NCI-H774 (cell line): ENCODE measurements around the gene TFCP2.
"Not testable (repeated sequence)": the region's sequence is repeated elsewhere in the genome, so short reads cannot be mapped to it uniquely, and the experiment has no call there.

Experiments used
- DNase-seq: peaks from one replicate; lab custom pipeline; 2025; lab: John Stamatoyannopoulos, UW

Gene TFCP2, protein sequence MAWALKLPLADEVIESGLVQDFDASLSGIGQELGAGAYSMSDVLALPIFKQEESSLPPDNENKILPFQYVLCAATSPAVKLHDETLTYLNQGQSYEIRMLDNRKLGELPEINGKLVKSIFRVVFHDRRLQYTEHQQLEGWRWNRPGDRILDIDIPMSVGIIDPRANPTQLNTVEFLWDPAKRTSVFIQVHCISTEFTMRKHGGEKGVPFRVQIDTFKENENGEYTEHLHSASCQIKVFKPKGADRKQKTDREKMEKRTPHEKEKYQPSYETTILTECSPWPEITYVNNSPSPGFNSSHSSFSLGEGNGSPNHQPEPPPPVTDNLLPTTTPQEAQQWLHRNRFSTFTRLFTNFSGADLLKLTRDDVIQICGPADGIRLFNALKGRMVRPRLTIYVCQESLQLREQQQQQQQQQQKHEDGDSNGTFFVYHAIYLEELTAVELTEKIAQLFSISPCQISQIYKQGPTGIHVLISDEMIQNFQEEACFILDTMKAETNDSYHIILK

DNA sequence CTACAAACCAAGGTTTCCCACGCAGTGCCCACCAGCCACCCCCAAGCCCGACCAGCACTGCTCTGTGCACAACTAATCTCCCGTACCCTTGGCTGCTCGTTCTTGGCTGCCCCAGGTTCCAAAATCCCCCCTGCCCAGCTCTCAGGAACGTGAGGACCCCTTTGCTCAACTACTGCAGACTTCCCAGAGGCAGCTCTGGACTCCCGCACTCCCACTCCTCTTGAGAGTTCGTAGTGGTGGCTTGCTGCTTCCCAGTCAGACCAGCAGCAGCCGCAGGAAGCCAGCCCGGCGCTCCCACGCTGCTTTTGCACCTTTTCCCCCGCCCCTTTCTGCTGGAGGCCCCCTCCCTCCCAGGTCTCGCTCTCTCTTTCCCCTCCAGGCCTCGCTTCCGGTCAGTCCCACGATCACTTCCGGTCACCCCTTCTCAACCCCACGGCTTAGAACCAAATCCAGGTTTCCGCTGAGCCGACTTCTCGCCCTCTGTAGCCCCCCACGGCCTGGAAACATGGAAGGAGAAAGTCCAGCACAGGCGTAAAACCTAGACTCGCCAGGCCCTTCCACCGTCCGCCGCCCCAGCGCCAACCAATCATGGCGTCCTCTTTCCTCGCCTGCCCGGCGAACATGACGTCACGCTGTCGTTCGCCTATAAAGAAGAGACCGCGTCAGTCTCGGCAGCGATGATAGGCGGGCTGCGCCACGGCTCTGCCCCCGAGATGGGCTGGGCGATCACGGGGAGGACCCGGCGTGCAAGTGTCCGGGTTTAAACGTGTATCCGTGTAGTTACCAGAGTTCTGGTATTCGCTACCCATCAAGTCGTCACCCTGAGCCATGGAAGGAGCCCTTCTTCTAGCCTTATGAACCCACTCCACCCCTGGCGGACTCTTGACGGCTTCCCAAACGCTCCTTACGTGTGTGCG is at the start of gene TFCP2:
TFCP2 (minus strand) TSS at position 621 of the 917 bp plus-strand sequence. CDS start 713 bp downstream, outside the sequence.
- peak; percentile 98 for DNase-seq

DNA sequence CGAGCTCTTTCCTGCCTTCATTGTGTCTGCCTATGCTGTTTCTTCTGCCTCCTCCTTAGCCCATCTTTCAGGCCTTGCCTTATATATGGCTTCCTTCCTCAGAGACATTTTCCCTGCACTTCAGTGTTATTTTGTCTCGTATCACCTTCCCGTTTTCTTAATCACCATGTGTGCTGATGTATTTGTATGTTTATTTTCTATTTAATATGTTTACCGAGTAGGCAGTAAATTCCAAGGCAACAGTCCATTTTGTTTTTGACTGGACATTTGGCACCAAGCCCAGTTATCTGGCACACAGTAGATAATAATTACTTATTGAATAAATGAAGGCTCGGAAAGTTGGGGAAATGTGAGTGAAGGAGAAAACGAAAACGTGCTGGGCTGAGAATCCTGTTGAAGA is 49.5 kb upstream of the TFCP2 start:
- peak; percentile 42 for DNase-seq

DNA sequence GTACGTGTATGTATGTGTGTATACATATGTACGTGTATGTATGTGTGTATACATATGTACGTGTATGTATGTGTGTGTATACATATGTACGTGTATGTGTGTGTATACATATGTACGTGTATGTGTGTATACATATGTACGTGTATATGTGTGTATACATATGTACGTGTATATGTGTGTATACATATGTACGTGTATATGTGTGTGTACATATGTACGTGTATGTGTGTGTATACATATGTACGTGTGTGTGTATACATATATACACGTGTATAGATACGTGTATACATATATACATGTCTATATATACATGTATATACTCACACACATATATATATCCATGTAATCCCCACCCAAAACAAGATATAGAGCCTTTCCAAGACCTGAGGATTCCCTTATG is 46.9 kb upstream of the TFCP2 start:
- not testable (repeated sequence) for DNase-seq

DNA sequence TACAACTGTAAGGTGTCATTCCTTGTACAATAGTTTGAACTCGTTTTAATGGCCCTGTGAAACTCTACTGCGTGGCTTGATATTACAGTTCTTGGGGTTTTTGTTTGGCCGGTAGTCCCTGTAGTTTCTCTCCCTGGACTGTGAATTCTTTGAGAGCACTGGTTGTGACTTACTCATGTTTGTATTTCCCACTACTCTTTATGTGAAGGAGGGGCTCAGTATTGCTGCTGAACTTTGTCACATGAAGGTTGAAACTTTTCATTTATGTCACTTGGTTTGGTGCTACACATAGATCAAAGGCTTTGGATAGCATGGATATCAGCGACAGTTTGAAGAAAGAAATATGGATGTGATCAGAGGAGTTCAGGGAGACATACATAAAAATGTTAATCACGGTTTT is 46.4 kb upstream of the TFCP2 start:
- DNase-seq: no peak

DNA sequence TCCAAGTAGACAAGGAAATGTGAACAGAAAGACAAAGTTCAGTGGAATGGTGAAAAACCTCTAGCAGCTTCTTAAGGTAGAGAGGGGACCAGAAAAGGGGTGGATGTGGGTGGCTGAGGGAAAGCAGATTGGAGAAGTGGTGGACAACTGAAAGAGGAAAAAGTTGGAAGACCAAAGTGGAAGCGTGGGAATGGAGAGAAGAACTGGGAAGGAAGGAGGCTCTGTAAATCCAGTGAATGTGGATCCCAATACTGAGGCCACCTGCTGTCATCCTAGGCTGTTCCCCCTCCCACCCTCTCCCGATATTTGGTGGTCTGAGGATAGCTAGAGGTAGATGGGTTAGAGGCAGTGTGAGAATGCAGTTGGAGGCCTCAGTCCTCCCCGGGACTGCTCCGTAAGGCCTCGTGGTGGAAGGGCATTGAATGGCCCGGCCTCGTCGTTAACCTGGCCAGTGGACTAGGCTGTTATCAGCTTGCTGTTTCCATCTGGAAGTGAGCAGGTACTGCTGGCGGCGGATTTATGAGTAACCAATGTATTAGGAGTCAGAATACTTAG is 45.7 kb upstream of the TFCP2 start:
- no peak for DNase-seq

DNA sequence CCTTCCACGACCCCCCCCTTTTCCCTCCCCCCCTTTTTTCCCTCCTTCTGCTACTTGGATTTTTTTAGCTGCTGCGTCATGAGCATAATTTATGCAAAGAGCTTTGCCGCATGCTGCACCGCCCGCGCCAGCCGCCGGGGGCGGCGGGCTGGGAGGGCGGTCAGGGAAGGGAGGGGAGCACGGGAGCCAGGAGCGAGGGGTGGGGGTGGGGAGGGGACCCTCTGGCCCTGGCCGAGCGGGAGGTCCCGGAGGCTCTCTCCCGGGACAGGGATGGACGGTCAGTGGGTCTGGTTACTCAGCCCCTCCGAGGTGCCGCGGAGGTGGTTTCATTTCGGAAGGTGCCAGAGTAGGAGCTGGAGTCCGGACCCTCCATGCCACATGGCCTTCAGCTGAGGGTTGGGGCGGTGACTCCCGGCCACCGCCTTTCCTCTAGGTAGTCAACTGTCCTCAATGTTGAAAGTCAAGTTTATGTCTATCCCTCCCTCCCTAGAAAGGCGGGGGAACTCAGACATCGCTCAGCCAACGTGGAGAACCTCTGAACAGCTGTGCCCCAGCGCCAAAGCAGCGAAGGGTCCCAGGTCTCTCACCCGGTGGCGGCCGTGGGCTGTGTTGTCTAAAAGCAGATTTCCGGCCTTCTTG is 45.2 kb upstream of the TFCP2 start, which contains the start of gene POU6F1:
POU6F1 (minus strand) TSS at position 95 of the 639 bp plus-strand sequence. CDS start 11,226 bp downstream, outside the sequence.
- peak; percentile 79 for DNase-seq

DNA sequence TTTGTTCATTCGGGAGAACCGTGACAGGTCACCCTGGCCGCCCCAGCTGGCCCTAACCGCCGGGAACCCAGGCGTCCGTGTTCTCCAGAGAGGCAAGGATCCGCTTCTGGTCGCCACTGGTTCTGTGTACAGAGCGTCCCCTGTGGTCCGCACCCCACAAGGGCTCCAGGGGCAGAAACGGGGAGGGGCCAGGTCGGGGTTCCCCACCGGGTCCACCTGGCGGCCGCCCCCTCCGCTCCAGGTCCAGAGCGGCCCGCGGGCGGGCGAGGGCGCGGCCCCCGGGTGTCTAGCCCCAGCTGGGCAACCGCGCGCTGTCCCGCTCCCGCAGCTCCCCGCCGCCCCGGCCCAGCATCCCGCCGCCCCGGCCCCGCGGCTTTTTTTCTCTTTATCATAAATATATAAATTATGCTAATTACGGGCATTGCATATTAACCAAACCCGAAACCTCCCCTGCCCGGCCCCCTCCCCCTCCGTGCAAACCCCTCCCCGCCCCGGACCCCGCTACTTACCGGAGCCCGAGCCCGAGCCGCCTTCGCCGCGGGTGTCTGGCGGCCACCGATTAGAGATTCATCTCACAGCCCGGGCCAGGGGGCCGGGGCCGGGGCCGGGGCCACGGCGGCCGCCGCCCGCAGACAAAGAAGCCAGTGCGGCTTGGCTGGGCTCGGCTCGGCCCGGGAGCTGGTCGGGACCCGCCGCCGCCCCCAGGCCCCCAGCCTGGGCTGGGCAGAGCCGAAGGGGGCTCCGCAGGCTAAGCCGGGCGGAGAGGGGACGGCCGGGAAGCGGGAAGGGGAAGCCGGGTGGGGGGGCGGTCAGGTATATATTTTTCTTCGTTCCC is 44.4 kb upstream of the TFCP2 start:
- peak; percentile 28 for DNase-seq

DNA sequence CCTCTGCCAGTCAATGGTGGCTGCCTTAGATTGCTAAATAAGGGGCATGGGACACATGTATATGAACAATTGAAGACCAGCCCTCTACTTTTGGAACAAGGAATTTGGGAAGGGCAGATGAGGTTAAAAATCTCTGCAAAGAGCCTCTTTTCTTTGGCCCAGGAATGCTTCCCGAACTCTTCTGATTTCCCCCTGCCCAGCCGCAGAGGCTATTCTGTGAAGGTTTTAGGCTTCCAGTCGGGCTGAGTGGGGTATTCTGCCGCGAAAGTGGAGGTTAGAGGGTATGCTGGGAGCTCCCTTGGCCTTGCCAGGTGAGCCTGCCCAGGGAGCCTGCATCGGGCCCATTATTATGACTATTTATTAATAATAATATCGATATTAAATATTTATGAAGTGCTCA is 43.7 kb upstream of the TFCP2 start:
- no peak for DNase-seq

DNA sequence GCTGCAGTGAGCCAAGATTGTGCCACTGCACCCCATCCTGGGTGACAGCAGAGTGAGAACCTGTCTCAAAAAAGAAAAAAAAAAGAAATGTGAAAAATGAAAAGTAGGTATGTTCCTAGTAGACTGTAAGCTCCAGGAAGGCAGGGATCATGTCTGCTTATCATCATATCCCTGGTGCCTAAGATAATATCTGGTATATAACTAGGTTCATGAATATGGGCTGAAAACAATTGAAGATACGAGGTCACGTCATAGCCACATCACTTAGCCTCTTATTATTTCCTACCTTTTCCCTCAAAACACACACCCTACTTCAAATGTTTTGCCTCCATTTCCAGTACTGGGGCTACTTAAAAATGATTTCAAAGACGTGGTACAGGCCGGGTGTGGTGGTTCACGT is 42.0 kb upstream of the TFCP2 start:
- DNase-seq: no peak

DNA sequence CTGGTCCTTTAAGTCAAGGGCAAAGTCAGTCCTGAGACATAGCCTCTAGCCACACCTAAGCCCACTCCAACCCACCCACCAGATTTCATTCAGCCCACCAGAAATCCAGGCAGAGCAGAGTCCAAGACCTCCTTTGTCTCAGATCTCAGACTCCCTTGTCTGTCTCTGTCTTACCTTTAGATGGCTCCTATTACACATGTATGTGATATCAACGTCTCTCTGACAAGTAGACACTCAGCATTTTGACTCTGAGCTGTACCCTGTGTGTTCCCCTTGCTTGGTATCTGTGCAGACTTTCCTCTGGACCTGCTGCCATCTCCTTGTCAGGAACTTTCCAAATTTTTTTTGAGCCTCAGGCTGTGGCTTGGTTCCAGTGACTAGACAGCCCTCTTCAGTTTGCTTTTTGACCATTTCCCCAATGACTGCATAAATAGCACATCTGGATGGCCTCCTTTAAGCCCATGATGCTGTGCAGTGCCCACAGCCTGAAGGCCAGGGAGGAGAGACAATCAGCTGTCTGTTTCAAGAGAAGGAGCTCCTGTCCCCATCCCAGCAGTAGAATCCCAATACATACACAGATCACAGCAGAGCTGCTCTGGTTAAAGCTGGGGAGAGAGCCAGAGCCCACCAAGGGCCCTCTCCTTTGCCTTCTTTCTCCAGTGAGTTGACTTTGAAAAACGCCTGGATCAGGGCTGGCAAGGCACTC is 37.9 kb upstream of the TFCP2 start:
- no peak for DNase-seq

DNA sequence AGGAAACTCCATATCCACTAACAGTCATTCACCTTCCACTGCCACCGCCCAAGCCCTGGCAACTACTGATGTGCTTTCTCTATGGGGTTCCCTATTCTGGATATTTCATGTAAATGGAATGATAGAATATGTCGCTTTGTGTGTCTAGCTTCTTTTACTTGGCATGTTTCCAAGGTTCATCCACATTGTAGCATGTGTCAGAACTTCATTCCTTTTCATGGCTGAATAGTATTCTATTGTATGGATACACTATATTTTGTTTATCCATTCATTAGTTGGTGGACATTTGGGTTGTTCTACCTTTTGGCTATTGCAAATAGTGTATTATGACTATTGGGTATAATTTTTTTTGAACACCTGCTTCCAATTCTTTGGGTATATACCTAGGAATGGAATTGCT is 36.3 kb upstream of the TFCP2 start:
- DNase-seq: no peak

DNA sequence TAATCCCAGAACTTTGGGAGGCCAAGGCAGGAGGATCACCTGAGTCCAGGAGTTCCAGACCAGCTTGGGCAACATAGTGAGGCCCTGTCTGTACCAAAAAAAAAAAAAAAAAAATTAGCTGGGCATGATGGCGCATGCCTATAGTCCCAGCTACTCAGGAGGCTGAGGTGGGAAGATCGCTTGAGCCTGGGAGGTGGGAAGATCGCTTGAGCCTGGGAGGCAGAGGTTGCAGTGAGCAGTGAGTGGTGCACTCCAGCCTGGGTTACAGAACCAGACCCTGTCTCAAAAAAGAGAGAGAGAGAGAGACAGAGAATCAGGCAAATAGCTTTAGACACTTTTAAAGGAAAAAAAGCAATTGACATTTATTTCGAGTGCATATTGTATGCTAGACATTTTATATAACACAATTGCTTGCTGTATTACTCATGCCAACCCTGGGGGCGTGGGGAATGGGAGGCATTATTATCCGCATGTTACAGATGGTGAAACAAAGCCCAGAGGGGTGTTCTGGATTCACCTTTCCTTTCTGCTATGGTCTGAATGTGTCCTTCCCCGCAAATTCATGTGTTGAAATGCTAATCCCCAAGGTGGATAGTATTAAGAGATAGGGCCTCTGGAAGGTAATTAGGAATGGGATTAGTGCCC is 35.2 kb upstream of the TFCP2 start:
- DNase-seq: no peak

DNA sequence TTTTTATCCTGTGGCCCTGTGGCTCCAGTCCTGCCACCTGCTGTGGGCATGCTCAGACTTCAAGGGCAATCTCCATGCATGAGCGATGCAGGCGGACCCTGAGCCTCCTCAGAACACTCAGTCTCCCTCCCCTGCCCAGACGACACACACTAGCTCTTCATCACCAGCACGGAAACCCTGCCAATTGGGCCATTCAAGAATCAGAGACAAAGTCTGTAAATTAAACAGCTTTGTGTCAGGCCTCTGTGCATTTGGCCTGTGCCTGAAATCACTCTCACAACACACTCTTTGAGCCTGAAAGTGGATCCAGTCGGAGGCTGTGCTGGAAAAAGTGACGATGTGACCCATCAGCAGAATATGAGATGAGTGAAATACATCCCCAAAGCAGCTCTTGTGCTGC is 32.4 kb upstream of the TFCP2 start:
- DNase-seq: no peak

DNA sequence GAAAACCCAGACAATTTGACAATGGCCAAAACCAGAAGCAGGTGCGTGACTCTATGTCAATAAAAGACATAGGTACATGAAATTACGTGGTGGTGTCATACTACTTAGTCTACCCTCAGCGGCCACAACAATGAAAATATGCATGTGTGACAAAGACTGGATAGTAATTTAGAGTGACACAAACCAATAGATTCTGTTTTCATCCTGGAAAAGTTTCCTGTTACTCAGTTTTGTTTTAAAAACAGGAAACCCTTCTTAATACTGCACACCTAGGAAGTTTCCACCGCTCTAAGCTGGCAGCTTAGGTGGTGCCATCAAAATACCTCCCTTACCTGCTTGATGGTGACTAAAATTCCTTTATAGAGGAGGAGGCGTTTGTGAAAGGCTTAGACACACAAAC is 29.8 kb upstream of the TFCP2 start:
- DNase-seq: no peak

DNA sequence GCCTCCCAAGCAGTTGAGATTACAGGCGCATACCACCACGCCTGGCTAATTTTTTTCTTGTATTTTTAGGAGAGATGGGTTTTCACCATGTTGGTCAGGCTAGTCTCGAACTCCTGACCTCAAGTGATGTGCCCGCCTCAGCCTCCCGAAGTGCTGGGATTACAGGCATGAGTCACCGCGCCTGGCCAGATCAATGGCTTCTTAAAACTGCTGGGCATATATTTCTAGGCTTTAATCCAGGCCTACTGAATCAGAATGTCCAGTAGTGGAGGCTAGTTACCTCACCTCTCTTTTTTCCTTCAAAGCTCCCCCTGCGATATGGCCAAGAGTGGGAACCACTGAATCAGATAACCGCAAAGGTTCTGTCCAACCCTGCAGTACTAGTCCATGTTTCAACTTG is 27.9 kb upstream of the TFCP2 start:
- no peak for DNase-seq

DNA sequence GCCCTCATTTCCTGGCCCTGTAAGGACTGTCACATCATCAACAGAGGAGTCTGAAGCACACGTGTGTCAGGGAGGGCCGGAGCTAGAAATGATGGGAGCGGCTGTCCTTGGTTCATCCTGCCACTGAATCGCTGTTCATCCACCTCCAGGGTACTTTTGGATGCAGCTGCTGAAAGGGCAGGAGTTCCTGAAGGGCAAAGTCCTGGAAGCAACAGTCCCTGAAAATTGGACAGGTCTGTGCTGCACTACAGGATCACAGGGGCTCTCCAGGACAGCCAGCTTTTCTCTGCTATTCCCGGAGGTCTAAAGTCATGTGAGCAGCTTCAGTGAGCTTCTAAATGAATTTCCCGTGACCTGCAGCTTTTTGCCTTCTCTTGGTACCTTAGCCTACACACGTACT is 27.2 kb upstream of the TFCP2 start:
- DNase-seq: no peak

DNA sequence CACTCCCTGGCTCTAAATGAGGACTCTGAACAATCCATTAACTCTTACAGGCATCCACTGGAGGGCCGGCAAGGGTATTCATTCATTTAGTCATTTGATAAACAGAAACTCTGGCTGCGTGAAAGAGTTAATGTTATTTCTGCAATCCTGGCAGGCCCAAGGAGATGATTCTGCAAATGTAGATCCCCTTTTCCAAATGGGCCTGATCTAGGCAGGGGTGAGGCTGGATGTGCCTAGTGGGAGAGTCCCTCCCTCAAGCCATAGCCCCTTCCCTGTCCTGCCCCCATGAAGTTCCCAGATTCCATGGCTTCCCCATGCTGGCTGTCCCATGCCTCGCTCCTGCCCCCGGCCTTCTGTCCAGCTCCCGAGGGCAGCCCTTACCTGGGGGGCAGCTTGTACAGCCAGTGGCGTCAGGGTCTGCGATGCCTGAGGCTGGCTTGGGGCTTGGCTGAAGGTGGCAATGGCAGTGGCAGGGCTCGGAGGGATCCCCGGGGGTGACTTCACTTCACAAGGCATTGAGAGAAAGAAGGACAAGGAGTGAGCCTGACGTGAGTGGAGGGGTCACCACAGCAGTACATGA is 26.5 kb upstream of the TFCP2 start:
- DNase-seq: no peak

DNA sequence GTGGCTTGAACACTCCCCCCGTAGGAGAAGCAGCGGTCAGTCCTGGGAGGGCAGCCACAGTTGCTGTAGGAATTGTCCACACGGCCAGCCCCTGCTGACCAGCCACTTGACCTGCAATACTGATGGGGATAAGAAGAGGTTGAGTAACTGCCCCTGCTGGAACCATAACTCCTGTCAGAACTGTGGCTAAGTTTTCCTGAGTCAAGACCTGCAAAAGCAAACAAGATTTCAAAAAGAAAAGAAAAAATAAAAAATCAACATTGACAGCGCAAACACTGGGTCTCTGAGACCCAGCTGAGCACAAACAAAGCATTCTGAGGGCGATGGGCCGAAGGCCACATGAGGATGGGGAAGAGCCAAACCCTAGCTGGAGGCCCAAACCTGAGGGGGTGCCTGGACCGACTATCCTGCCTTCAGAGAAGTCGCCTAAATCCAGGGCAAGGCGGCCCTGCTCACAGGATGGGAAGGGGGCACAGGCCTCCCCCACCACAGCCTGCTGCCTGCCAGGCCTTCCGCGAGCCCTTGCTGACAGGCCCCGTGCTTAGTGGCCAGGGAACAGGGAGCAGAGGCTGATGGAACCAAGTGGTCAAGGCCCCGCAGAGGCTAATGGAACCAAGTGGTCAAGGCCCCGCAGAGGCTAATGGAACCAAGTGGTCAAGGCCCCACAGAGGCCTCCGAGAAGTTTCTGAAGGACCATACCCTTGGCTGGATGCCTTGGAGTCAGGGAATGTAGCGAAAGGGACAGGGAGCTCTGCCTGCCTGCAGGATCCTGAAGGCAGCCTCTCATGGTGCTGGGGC is 25.8 kb upstream of the TFCP2 start:
- DNase-seq: no peak
